HG02571 (cell line): ENCODE data around the gene FAXC.
"Not testable (repeated sequence)": the region's sequence is repeated elsewhere in the genome, so short reads cannot be mapped to it uniquely, and the experiment has no call there.

Experiments
- ATAC-seq: cut with Tn5 transposase; IDR thresholded peaks from one replicate; pipeline ENCODE4 v1.9.1; 2021; ENCODE audit warnings: mild to moderate bottlenecking, moderate library complexity; ENCODE audit not compliant: unreplicated experiment

FAXC gene

GRCh38 chr6:99289701-99290100 is 59.8 kb downstream of the FAXC start:
- ATAC-seq, result no peak

GRCh38 chr6:99288668-99289067 is 60.8 kb downstream of the FAXC start:
- no peak for ATAC-seq

- ATAC-seq, result no peak
These were observed 62.0 kb downstream of the FAXC start for GRCh38 chr6:99287523-99287922.

- no peak for ATAC-seq
These were observed 63.6 kb downstream of the FAXC start for GRCh38 chr6:99285881-99286280.

DNA sequence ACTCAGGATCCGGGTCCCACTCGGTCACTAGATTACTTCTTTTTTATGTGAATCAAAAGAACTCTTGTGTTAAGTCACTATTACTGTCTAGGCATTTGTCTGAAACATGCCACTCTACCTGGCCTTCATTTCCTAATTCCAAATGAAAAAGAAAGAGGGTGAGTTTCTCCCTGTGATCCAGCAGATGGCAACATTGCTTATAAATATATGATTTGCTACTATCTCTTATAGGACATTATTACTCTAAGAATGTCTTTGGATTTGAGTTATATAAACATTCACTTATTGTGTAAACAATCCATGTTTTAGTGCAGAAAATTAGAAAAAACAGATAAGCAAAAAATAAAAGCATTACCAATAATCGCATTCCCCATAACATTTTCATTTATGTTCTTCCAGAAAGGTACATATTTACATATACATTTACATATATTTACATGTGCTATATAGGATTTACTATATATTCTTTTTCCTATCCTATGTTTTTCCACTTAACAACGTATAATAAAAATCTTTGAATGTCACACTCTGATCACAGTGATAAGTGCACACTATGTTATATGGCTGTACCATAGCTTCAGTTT is 66.9 kb downstream of the FAXC start:
- no peak for ATAC-seq

DNA sequence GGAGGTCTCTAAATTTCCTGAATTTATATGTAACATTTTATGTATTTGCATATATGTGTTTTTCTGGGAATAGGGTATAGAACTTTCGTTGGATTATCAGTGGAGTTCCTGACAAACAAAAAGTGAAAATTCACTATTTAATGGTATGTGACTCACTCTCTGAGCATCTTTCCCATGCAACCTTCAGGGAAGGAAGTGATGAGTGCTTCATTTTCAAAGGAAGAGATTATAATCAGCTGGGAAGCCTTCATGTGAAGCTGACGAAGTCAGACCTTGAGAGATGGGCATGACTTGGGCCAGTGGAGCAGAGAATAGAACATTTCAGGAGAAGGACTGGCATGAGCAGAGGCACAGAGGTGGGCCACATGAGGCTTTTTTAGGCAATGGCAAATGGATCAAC is 72.7 kb downstream of the FAXC start:
- no peak for ATAC-seq

- no peak for ATAC-seq
These were observed 78.6 kb downstream of the FAXC start for GRCh38 chr6:99270826-99271225.

GRCh38 chr6:99270030-99270429 is 79.4 kb downstream of the FAXC start:
- ATAC-seq, result no peak

GRCh38 chr6:99269207-99269606 is 80.3 kb downstream of the FAXC start:
- ATAC-seq, result no peak

DNA sequence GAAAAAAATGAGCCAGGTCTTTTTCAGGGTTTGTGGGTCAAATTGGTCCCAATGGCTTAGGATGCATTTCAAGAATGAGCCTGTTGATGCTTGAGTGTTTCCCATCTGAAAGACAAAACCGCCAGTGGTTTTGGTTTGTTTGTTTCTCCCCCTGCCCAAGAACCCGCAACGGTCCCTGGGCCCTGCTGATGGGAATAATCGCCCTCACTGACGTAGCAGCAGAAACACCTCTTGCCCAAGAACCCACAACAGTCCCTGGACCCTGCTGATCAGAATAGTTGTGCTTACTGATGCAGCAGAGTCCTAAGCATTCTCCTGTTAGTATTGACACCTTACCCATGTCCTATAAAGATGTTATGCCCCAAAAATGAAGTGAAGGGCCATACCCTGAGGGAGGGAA is 82.5 kb downstream of the FAXC start:
- not testable (repeated sequence) for ATAC-seq

- ATAC-seq, result not testable (repeated sequence)
These were observed 84.0 kb downstream of the FAXC start for GRCh38 chr6:99265447-99265846.

GRCh38 chr6:99254616-99255550 is 94.6 kb downstream of the FAXC start:
- ATAC-seq, result no peak

DNA sequence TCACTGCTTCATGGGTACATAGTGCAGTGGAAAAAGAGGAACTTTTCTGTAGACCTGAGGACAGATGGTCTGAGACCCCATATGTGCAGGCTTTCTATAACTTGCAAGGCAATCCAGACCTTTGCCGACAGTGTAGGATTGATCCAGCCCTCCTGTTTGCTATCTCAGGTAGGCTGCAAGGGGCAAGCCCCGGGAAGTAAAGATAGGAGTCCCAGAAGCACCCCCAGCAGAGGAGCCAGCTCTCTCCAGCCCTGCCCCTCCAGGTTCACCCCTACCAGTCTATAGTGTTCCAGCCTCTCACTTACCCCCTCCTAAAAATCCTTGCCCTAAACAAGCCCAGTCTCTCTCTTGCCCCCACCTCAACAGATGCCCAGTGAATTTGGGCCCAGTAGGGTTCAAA is 96.2 kb downstream of the FAXC start:
- ATAC-seq, result no peak

GRCh38 chr6:99252421-99252820 is 97.1 kb downstream of the FAXC start:
- no peak for ATAC-seq

DNA sequence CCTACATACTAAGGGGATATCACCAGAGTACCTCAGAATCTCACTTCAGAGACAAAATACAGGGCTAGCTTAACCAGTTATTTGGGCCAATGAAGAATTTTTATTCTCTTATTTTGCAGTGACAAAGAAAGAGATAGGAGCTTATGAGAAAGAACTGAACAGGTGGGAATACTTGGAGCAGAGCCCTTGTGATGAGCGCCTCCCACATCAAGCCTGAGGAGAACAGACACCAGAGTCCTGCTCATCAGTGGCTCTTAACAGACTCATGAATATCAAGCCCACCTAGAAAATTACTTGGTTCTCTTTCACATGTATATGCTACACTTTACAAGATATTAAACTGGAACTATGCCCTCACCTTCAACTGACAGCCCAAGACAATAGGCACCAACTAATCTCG is 99.0 kb downstream of the FAXC start:
- ATAC-seq, result no peak

GRCh38 chr6:99246602-99247001 is 102.9 kb downstream of the FAXC start:
- no peak for ATAC-seq

- no peak for ATAC-seq
These were observed 107.5 kb downstream of the FAXC start for GRCh38 chr6:99241905-99242534.

DNA sequence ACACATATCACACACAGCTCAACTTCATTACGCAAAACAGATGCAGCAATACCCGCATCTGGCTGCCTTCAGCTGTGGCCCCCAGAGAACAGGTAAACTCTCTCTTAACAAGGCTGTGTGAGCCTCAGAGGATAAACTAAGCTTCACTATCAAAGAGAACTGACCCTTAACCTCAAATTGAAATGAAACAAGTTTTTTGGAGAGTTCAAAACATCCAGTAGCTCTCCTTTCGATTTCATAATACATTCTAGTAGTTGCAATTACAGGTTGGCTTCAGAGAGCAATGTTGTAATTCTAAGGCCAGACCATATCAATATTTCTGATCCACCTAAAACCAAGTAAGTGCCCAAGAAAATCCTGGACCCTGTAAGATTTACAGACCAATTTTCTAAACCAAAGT is 113.5 kb downstream of the FAXC start:
- ATAC-seq, result no peak

- ATAC-seq, result no peak
These were observed 116.3 kb downstream of the FAXC start for GRCh38 chr6:99233219-99233618.

DNA sequence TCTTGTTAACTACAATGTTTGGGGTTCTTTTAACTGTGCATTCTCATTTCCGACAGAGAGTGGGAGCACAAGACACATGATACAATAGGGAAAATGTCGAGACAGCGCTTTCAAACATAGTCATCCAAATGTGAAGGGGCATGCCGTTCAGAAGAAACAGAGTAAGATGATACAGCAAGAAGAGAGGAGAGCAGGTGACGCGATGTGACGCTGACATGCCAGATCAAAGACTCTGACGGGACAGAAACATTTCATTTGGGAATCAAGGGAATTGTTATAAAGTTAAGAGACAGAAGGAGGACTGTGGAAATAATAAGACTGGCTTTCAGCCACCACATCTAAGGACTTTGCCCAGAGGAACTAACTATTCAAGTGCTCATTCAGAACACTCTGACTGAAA is 117.4 kb downstream of the FAXC start:
- no peak for ATAC-seq

GRCh38 chr6:99225172-99225571 is 124.3 kb downstream of the FAXC start:
- ATAC-seq, result no peak
